IMR-90 (cell line): ENCODE data around the gene ST3GAL5. TPM values are rescaled to one million over a fixed set of nuclear protein-coding genes. Genes with fewer than 3 reads are reported as not detected.

Experiments
- ATAC-seq: fragments of 200-7000 bp; cut with Tn5 transposase; 2 replicates; pipeline ENCODE4 v1.9.1; 2020; ENCODE audit warnings: low read depth, mild to moderate bottlenecking, moderate library complexity
- BruUV-seq: library from RNA; stranded (reverse); fragments of 400-500 nt; replicated peaks from 2 replicates; lab custom pipeline; 2021; lab: Mats Ljungman, UMichigan
- CTCF ChIA-PET: fragments of 300-600 bp; formaldehyde crosslinking; extraction: SDS; loops from one replicate; lab custom pipeline; 2021; ENCODE audit warnings: antibody characterized with exemption; lab: Yijun Ruan, JAX
- POLR2A ChIA-PET: fragments of 300-600 bp; sonication (Branson Sonifier 250); formaldehyde crosslinking; loops from one replicate; lab custom pipeline; 2022; ENCODE audit warnings: antibody characterized with exemption; ENCODE audit not compliant: unreplicated experiment; lab: Charles Lee
- DNase-seq: peaks from one replicate; pipeline ENCODE4 v3.0.0; 2013
- H2AFZ ChIP-seq: replicated peaks from 2 replicates; pipeline ENCODE3; 2013; ENCODE audit warnings: low read length, mild to moderate bottlenecking; ENCODE audit not compliant: poor library complexity
- H2AK5ac ChIP-seq: 2 replicates; pipeline ENCODE4 v1.6.1; 2013; ENCODE audit warnings: low read depth, low read length, inconsistent platforms
- H2AK9ac ChIP-seq: replicated peaks from 2 replicates; pipeline ENCODE3; 2013; ENCODE audit warnings: mild to moderate bottlenecking, low read depth, low read length, moderate library complexity; ENCODE audit not compliant: poor library complexity
- H2BK120ac ChIP-seq: 2 replicates; pipeline ENCODE4 v1.6.1; 2013; ENCODE audit warnings: low read depth, low read length, inconsistent platforms
- H2BK15ac ChIP-seq: 3 replicates; pipeline ENCODE4 v1.6.1; 2013; ENCODE audit warnings: low read depth, low read length, inconsistent platforms
- H2BK20ac ChIP-seq: 2 replicates; pipeline ENCODE4 v1.6.1; 2013; ENCODE audit warnings: low read depth, mild to moderate bottlenecking, inconsistent platforms, low read length, moderate library complexity
- H2BK5ac ChIP-seq: 2 replicates; pipeline ENCODE4 v1.6.1; 2013; ENCODE audit warnings: mild to moderate bottlenecking, low read depth, low read length, inconsistent platforms; ENCODE audit not compliant: poor library complexity, severe bottlenecking
- H3K14ac ChIP-seq: replicated peaks from 2 replicates; pipeline ENCODE4 v1.6.1; 2013; ENCODE audit warnings: low read depth, low read length, inconsistent platforms
- H3K18ac ChIP-seq: 2 replicates; pipeline ENCODE4 v1.6.1; 2013; ENCODE audit warnings: low read depth, low read length, control low read depth
- H3K23ac ChIP-seq: 2 replicates; pipeline ENCODE4 v1.6.1; 2013; ENCODE audit warnings: low read depth, low read length, inconsistent platforms
- H3K27ac ChIP-seq: 2 replicates; pipeline ENCODE4 v1.5.1; 2013; ENCODE audit warnings: mild to moderate bottlenecking, control low read depth, low read length; ENCODE audit not compliant: insufficient read depth
- H3K27me3 ChIP-seq: 2 replicates; pipeline ENCODE4 v1.6.1; 2013; ENCODE audit warnings: low read length; ENCODE audit not compliant: control insufficient read depth, insufficient read depth
- H3K36me3 ChIP-seq: 2 replicates; pipeline ENCODE4 v1.6.1; 2013; ENCODE audit warnings: low read length, mixed read lengths; ENCODE audit not compliant: control insufficient read depth, insufficient read depth
- H3K4ac ChIP-seq: 2 replicates; pipeline ENCODE4 v1.6.1; 2013; ENCODE audit warnings: low read depth, low read length, inconsistent platforms
- H3K4me1 ChIP-seq: 2 replicates; pipeline ENCODE4 v1.6.1; 2013; ENCODE audit warnings: low read length, mixed read lengths; ENCODE audit not compliant: control insufficient read depth, insufficient read depth
- H3K4me2 ChIP-seq: 2 replicates; pipeline ENCODE4 v1.6.1; 2013; ENCODE audit warnings: low read depth, mild to moderate bottlenecking, control low read depth, low read length, moderate library complexity
- H3K4me3 ChIP-seq: 2 replicates; pipeline ENCODE4 v1.5.1; 2013; ENCODE audit warnings: low read depth, mild to moderate bottlenecking, control low read depth, low read length, moderate library complexity; ENCODE audit not compliant: insufficient read depth
- H3K56ac ChIP-seq: 2 replicates; pipeline ENCODE4 v1.6.1; 2013; ENCODE audit warnings: low read length, inconsistent platforms; ENCODE audit not compliant: insufficient read depth; ENCODE audit errors: extremely low read depth
- H3K79me1 ChIP-seq, 2 experiments: 2 replicates each; pipeline ENCODE4 v1.6.1; 2013; ENCODE audit warnings: low read length in 2 of 2, inconsistent platforms in 1 of 2, low read depth in 1 of 2
- H3K9ac ChIP-seq: 2 replicates; pipeline ENCODE4 v1.6.1; 2013; ENCODE audit warnings: low read depth, low read length, control low read depth
- H3K9me1 ChIP-seq: 2 replicates; pipeline ENCODE4 v1.6.1; 2013; ENCODE audit warnings: low read length, inconsistent platforms; ENCODE audit not compliant: insufficient read depth
- H3K9me3 ChIP-seq: 2 replicates; pipeline ENCODE4 v1.6.1; 2013; ENCODE audit warnings: low read length; ENCODE audit not compliant: control insufficient read depth, insufficient read depth
- H4K20me1 ChIP-seq: 2 replicates; pipeline ENCODE4 v1.6.1; 2013; ENCODE audit warnings: low read length, inconsistent platforms; ENCODE audit not compliant: insufficient read depth
- H4K5ac ChIP-seq: 2 replicates; pipeline ENCODE4 v1.6.1; 2013; ENCODE audit warnings: mild to moderate bottlenecking, low read depth, low read length, control low read depth
- H4K8ac ChIP-seq, 2 experiments: 2 replicates each; pipeline ENCODE4 v1.6.1; 2013; ENCODE audit warnings: low read depth in 2 of 2, low read length in 2 of 2, control low read depth in 1 of 2, inconsistent platforms in 1 of 2
- H4K91ac ChIP-seq: 2 replicates; pipeline ENCODE4 v1.6.1; 2013; ENCODE audit warnings: low read depth, low read length, inconsistent platforms; ENCODE audit not compliant: insufficient read depth
- CEBPB ChIP-seq: IDR thresholded peaks from 2 replicates; pipeline ENCODE4 v1.6.1; 2012; ENCODE audit warnings: low read depth, low read length, improper control_type of control experiment
- CTCF ChIP-seq: conservative IDR thresholded peaks from 2 replicates; pipeline ENCODE4 v1.5.1; 2012; ENCODE audit warnings: mild to moderate bottlenecking, low read depth, low read length, improper control_type of control experiment
- MAFK ChIP-seq: IDR thresholded peaks from 2 replicates; pipeline ENCODE4 v1.6.1; 2012; ENCODE audit warnings: low read depth, low read length, improper control_type of control experiment
- MXI1 ChIP-seq: IDR thresholded peaks from 2 replicates; pipeline ENCODE4 v1.6.1; 2012; ENCODE audit warnings: low read depth, mild to moderate bottlenecking, low read length, moderate library complexity, borderline replicate concordance
- RAD21 ChIP-seq: IDR thresholded peaks from 2 replicates; pipeline ENCODE4 v1.6.1; 2012; ENCODE audit warnings: low read length, improper control_type of control experiment
- WGBS, 2 experiments: methylation state at CpG; one replicate each; pipeline versions ENCODE4 v1.1.5 to v1.1.7; 2013; ENCODE audit warnings: missing lambda C conversion rate in 2 of 2; ENCODE audit not compliant: insufficient read length in 1 of 2; ENCODE audit errors: extremely low coverage in 2 of 2; 5-methylcytosine and 5-hydroxymethylcytosine counted together
- dilution Hi-C: fragments of 300-500 bp; cut with HindIII; formaldehyde crosslinking; loops from one replicate; pipeline ENCODE4 v1.14.3; 2018; ENCODE audit warnings: low sequenced_read_pairs; ENCODE audit not compliant: unreplicated experiment
- in situ Hi-C: fragments of 300-500 bp; cut with MboI; formaldehyde crosslinking; loops from 3 replicates; pipeline ENCODE4 v1.14.3; 2019; ENCODE audit warnings: low sequenced_read_pairs, inconsistent platforms, mixed read lengths
- intact Hi-C: fragments of 100-400 bp; cut with micrococcal nuclease; formaldehyde crosslinking; loops from 2 replicates; pipeline ENCODE4 v1.10.0; 2022
- polyA plus RNA-seq, 3 experiments: library from polyadenylated mRNA; depleted of rRNA; stranded (reverse); fragments of >200 nt; gene quantifications; 2 replicates each; pipeline ENCODE4 v1.2.3, GENCODE V29; 2012; ENCODE audit warnings: low replicate concordance in 1 of 3
- total RNA-seq: library from RNA; depleted of rRNA; stranded (reverse); fragments of >200 nt; gene quantifications from 2 replicates; pipeline ENCODE4 v1.2.3, GENCODE V29; 2012

Gene ST3GAL5
- total and polyA plus RNA-seq, 2 of the 4 experiments (the other 2 are of a cell fraction) = 16.8 to 21.0 TPM

- BruUV-seq = no TSS peak
- H4K20me1 ChIP-seq = no peaks in the 10 kb centered on the region
- no peak overlapping the region for H3K4me2 ChIP-seq
- H3K18ac ChIP-seq = no peak overlapping the region
- H2BK15ac ChIP-seq = no peak overlapping the region
- DNase-seq (no peak), ATAC-seq (no peak)
- dilution Hi-C loops = no loop called here
- peaks cover 10% of the 10 kb centered on the region for H3K4me1 ChIP-seq
- peaks cover 6% of the 10 kb centered on the region; the same call in 1 of the 2 replicates for H3K9me1 ChIP-seq
- in situ Hi-C loops = no loop called here
- H2BK20ac ChIP-seq = no peak overlapping the region
- no peak overlapping the region for H4K5ac ChIP-seq
- H2AK5ac ChIP-seq = no peak overlapping the region
- H2BK120ac ChIP-seq = no peak overlapping the region
- TF ChIP-seq RAD21 (no peak), MXI1 (no peak), CTCF (no peak), MAFK (no peak), CEBPB (0 out of 2 replicates have a peak, but pooled peaks have one; percentile 29)
- no peaks in the 10 kb centered on the region for H3K79me1 ChIP-seq
- no peak overlapping the region for H2AFZ ChIP-seq
- H3K9ac ChIP-seq = no peak overlapping the region
- no peak overlapping the region for H3K4ac ChIP-seq
- H3K23ac ChIP-seq = no peak overlapping the region
- WGBS, 2 experiments = 37% methylated on average over 3 of the region's 9 CpGs; no CpG with 5 or more reads in 1 of the 2 experiments
- H3K14ac ChIP-seq = no peak overlapping the region
- no peaks in the 10 kb centered on the region for H3K36me3 ChIP-seq
- no peaks in the 10 kb centered on the region for H3K9me3 ChIP-seq
- H4K8ac ChIP-seq = no peak overlapping the region
- ChIA-PET CTCF (interaction anchor here (0.9 kb wide), 1 partner anchor 23 kb away, joined by 3 read pairs; no protein-coding TSS in a partner anchor), POLR2A (no interaction called here)
- no peak overlapping the region for H2AK9ac ChIP-seq
- intact Hi-C loops = loop anchor here (10.0 kb wide), 1 partner anchor 62 kb away; no protein-coding TSS in a partner anchor
- H3K56ac ChIP-seq = no peak overlapping the region
- no peak overlapping the region for H3K4me3 ChIP-seq
- H2BK5ac ChIP-seq = no peak overlapping the region
- H3K27ac ChIP-seq = no peak overlapping the region
- no peaks in the 10 kb centered on the region for H3K27me3 ChIP-seq
- no peak overlapping the region for H4K91ac ChIP-seq
Observed at GRCh38 chr2:85926931-85927661, 38.3 kb upstream of the ST3GAL5 start.
